ENCODE results near the gene DISC1.

Gene DISC1

GRCh38 chr1:231779081-231779480 is 152.5 kb downstream of the DISC1 start:
- TF ChIP-seq TAF1 (IDR thresholded peaks at IDR 0.05; ENCODE audit: low read depth) (no peak), NFIC (IDR thresholded peaks at IDR 0.05) (no peak), ZBTB7A (IDR thresholded peaks at IDR 0.05; ENCODE audit: low read depth) (no peak)
- TF ChIP-seq, protein P1, sequence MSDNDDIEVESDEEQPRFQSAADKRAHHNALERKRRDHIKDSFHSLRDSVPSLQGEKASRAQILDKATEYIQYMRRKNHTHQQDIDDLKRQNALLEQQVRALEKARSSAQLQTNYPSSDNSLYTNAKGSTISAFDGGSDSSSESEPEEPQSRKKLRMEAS (IDR thresholded peaks at IDR 0.05): no peak
- TF ChIP-seq, protein P2, sequence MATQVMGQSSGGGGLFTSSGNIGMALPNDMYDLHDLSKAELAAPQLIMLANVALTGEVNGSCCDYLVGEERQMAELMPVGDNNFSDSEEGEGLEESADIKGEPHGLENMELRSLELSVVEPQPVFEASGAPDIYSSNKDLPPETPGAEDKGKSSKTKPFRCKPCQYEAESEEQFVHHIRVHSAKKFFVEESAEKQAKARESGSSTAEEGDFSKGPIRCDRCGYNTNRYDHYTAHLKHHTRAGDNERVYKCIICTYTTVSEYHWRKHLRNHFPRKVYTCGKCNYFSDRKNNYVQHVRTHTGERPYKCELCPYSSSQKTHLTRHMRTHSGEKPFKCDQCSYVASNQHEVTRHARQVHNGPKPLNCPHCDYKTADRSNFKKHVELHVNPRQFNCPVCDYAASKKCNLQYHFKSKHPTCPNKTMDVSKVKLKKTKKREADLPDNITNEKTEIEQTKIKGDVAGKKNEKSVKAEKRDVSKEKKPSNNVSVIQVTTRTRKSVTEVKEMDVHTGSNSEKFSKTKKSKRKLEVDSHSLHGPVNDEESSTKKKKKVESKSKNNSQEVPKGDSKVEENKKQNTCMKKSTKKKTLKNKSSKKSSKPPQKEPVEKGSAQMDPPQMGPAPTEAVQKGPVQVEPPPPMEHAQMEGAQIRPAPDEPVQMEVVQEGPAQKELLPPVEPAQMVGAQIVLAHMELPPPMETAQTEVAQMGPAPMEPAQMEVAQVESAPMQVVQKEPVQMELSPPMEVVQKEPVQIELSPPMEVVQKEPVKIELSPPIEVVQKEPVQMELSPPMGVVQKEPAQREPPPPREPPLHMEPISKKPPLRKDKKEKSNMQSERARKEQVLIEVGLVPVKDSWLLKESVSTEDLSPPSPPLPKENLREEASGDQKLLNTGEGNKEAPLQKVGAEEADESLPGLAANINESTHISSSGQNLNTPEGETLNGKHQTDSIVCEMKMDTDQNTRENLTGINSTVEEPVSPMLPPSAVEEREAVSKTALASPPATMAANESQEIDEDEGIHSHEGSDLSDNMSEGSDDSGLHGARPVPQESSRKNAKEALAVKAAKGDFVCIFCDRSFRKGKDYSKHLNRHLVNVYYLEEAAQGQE (IDR thresholded peaks at IDR 0.05; ENCODE audit: low read depth): no peak

- no peak for TF ChIP-seq ZBTB7A (IDR thresholded peaks at IDR 0.05; ENCODE audit: low read depth)
- no peak for TF ChIP-seq TEAD4 (IDR thresholded peaks at IDR 0.05)
- no peak for TF ChIP-seq EGR1 (IDR thresholded peaks at IDR 0.05)
- no peak for TF ChIP-seq RAD21 (IDR thresholded peaks at IDR 0.05; ENCODE audit: low read depth)
- TF ChIP-seq TCF12 (IDR thresholded peaks at IDR 0.05; ENCODE audit: low read depth): no peak
- no peak for TF ChIP-seq NFIC (IDR thresholded peaks at IDR 0.05)
- TF ChIP-seq, protein P2 (IDR thresholded peaks at IDR 0.05; ENCODE audit: low read depth): no peak
- TF ChIP-seq USF1 (IDR thresholded peaks at IDR 0.05): no peak
- TF ChIP-seq EP300 (IDR thresholded peaks at IDR 0.05; ENCODE audit: borderline replicate concordance): no peak
Observed at GRCh38 chr1:231781892-231782291, 155.3 kb downstream of the DISC1 start.

GRCh38 chr1:231786126-231786525 is 159.5 kb downstream of the DISC1 start:
- TF ChIP-seq, protein P2 (IDR thresholded peaks at IDR 0.05; ENCODE audit: low read depth): no peak
- TF ChIP-seq CREB1 (IDR thresholded peaks at IDR 0.05; ENCODE audit: low read depth) (no peak), NFIC (IDR thresholded peaks at IDR 0.05) (no peak), ZBTB7A (IDR thresholded peaks at IDR 0.05; ENCODE audit: low read depth) (no peak), TCF12 (IDR thresholded peaks at IDR 0.05; ENCODE audit: low read depth) (no peak), YY1 (IDR thresholded peaks at IDR 0.05; ENCODE audit: low read depth) (no peak), CEBPB (IDR thresholded peaks at IDR 0.05) (no peak), RAD21 (IDR thresholded peaks at IDR 0.05; ENCODE audit: low read depth) (no peak), TAF1 (IDR thresholded peaks at IDR 0.05; ENCODE audit: low read depth) (no peak), EP300 (IDR thresholded peaks at IDR 0.05; ENCODE audit: borderline replicate concordance) (no peak), FOXM1 (IDR thresholded peaks at IDR 0.05; ENCODE audit: borderline replicate concordance, low read depth) (no peak), USF1 (IDR thresholded peaks at IDR 0.05) (no peak)
- TF ChIP-seq, protein P1 (IDR thresholded peaks at IDR 0.05): no peak

GRCh38 chr1:231792634-231793033 is 166.0 kb downstream of the DISC1 start:
- TF ChIP-seq EGR1 (IDR thresholded peaks at IDR 0.05) (no peak), TAF1 (IDR thresholded peaks at IDR 0.05; ENCODE audit: low read depth) (no peak), NFIC (IDR thresholded peaks at IDR 0.05) (no peak), CEBPB (IDR thresholded peaks at IDR 0.05) (no peak), CREB1 (IDR thresholded peaks at IDR 0.05; ENCODE audit: low read depth) (no peak), RAD21 (IDR thresholded peaks at IDR 0.05; ENCODE audit: low read depth) (no peak), ZBTB7A (IDR thresholded peaks at IDR 0.05; ENCODE audit: low read depth) (no peak), FOXM1 (IDR thresholded peaks at IDR 0.05; ENCODE audit: borderline replicate concordance, low read depth) (no peak), TCF12 (IDR thresholded peaks at IDR 0.05; ENCODE audit: low read depth) (no peak), YY1 (IDR thresholded peaks at IDR 0.05; ENCODE audit: low read depth) (no peak), EP300 (IDR thresholded peaks at IDR 0.05; ENCODE audit: borderline replicate concordance) (no peak), TEAD4 (IDR thresholded peaks at IDR 0.05) (no peak), USF1 (IDR thresholded peaks at IDR 0.05) (no peak)
- TF ChIP-seq, protein P2 (IDR thresholded peaks at IDR 0.05; ENCODE audit: low read depth): no peak
- TF ChIP-seq, protein P1 (IDR thresholded peaks at IDR 0.05): no peak

Data from Ishikawa (cell line).